Stimulated activated CD4-positive, alpha-beta T cell treated with anti-CD3 and anti-CD28 coated beads, Interleukin-1b, Interleukin-23, amount 100 ng/mL, for 48 hours (primary cell): ENCODE measurements around the gene MCIDAS.

ENCODE experiments used
- DNase-seq: peaks from one replicate; pipeline ENCODE4 v3.0.0-alpha.2; 2020

Gene MCIDAS

DNA sequence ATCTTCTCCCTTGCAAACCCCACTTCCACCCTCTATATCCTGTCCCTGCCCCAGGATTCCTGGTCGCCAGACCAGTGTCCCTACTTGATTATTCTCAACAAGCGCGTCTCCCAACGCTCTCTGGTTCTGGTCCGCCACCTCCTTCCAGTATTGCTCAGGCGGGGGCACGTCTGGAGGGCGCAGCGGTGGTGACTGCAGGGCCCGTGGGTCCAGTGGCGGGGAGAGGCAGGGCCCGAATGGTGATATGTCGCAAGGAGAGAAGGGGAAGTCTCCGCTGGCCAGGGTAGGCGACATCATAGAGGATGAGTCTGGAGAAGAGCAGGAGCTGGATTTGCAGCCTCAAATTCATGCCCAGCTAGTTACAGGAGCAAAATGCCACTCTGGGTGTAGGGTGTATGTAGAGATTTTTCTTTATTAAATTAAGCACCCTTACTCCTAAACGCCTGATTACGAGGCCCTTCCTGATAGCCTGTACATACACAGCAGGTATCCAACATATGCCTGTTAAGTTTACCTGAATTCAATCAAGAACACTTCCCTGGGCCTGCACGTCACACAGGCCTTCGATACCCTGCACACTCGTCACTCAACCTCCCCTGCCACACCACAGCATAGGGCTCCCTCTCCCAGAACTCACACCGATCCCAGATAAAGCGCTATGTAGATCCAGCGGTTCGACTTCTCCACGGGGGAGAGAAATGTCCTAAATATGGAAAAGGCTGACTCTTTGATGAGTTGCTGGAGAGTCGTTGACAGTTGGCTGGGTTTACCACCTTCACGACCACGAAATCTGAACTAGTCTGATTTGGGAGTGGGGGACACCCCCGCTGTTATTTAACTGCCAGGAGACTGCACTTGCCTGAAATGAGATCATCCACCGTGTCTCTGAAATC, 4.8 kb downstream of the MCIDAS start:
- DNase-seq: no peak

DNA sequence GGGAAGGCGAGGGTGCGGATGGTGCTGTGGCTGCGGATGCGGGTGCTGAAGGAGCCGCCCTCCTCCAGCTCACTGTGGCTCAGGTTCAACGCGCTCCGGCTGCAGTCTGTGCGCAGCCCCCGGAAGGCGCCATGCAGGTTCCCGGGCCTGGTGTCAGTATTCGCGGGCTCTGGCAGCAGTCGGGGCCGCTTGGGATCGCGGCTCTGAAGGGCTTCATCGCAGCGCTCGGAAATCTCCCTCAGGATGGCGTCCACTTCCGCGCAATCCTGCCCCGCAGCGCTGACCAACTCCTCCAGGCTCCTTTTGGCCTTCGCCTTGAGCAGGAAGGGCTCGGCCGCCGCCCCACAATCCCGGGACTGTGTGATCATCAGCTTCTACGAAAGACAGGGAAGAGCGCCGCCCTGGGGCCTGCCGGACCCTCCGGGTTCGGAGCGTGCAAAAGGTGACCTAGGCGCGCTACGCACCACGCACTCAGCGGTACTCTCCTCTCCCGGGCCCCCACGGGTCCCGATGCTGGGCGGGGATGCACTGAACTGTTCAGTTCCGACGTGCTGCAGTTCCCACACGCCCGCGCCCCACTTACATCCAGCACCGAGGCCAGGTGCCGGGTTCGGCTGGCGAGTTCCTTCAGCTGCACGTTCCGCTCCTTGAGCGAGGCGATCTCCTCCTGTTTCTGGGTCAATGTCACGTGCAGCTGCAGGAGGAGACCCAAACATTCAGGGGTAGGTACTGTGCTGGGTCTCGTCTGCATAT, 6.5 kb downstream of the MCIDAS start:
- DNase-seq: no peak

DNA sequence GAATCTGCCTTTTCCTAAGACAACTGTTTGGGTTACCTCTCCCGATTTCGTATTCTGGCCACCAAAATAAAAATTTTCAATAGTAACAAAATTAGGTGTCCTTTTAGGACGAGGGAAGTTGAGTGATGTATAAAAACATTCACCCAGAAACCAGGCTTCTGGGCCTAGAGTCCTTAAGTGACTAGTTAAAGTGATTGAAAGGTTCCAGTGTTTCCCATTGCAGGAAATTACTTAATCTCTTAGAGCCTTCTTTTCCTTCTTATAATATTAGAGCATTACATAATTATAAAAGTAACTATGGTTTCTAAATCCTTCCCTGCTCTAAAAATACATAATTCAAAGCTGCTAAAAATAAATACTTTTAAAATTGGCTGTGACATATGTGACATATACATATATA, 7.3 kb downstream of the MCIDAS start:
- no peak for DNase-seq

DNA sequence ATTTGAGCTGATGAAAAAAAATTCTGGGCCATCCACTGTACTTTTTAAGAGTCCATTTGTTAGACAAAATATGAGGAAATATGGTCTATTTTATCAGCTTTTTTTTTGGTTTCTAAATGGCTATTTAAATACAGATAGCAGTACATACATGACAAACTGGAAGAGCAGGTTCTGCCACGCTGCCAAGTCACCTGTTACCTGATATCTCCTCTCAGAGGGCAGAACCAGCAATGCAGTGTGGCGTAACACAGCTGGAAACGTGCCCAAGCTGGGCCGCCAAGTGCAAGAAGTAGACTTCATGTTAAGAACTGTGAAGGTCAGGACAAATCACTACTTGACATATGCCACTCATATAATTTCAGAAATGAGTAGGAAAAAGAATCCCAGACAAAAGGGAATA, 8.1 kb downstream of the MCIDAS start:
- DNase-seq: no peak

DNA sequence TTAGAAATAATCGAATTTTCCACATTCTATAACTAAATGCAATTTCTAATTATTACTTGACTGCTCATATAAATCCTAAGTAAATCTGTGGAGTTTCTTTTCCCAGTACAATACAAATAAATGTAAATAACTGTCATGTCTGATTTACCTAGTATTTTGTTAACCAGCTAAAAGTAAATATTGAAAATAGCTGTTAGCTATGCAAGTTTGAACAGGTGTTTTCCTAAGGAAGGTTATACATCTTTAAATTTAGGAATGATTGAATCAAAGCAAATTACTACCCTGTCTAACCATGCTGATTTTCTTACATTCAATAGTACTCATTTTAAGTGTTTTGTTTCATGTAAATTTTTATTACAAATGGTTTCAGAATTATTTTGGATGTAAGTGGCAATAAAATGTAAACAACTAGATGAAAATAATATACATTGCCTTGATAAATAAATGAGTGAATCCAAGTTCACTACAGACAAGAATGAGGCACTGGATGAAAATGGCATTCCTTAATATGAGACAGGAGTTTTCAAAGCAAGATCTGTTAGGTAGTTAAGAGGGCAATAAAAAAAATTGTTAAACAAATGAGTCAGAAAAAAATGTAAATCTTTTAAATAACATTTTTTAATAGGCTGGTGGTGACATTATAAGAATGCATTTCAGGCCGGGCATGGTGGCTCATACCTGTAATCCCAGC, 15.8 kb downstream of the MCIDAS start:
- DNase-seq: no peak

DNA sequence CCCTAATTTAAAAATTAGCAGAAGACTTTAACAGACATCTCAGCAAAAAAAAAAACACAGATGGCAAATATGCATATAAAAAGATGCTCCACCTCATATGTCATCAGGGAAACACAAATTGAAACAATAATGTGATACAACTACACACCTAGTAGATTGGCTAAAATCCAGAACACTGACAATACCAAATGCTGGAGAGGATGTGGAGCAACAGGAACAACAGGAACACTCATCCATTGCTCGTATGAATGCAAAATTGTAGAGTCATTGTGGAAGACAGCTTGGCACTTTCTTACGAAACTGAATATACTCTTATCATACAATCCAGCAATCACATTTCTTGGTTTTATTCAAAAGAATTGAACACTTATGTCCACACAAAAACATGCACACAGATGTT, 22.1 kb downstream of the MCIDAS start:
- no peak for DNase-seq

DNA sequence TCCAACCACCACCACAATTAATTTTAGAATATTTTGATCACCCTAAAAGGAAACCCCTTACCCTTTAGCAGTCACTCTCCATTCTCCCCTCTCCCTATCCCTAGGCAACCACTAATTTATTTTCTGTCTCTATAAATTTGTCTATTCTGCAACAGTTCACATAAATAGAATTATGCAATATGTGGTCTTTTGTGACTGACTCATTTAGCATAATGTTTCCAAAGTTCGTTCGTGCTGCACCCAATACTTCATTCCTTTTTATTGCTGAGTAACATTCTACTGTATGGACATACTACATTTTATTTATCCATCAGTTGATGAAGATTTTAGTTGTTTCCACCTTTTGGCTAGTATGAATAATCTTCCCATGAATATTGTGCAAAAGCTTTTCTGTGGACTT, 36.0 kb downstream of the MCIDAS start:
- DNase-seq: no peak

DNA sequence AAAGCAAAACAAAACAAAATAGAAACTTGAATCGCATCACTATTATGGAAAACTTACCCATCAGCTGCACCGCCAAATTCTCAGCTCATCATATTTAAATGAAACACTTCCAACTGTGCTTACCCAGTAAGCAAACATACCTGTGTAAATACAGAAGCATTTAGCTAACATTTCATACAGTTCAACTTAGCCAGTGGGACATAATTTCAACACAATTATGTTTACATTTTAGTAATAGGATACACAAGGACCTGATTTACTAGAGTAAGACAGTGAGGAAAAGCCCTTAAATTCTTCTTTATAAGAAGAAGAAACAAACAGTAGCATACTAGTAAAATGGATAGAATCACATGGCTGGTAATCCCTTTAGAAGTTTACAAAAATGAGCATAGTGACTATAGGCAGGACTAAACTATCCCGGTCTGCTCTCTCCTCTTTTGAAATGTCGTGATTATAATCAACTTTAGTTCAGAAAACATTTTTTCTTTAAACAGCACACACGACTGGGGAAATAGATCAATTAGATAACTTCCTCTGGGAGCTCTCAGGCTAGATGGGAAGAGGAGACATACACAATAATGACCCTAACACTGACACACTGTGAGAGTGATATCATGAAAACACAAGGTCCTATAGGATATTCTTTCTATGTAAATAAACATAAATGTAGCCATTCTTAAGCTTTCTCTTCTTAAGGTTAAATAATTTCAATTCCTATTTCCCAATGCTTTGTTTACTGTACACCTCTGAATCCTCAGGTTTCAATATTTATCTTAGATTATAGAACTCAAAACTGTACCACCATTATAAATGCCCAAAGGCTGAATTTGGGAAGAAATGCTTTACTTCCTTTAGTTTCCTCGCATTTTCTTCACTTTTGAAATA, 38.2 kb downstream of the MCIDAS start:
- no peak for DNase-seq

DNA sequence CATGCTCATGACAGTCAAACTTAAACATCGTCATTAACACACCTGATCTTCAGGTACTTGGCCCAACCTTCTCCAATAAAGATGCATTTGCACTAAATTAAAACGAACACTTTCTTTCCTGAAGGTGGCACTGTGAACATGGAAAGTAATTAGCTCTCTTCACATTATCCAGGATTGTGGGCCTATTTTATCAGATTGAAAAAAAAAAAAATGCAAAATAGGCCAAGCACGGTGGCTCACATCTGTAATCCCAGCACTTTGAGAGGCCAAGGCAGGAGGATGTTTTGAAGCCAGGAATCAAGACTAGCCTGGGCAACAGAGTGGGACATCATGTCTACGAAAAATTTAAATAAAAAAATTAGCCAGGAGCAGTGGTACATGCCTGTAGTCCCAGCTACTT, 39.7 kb downstream of the MCIDAS start:
- DNase-seq: no peak

DNA sequence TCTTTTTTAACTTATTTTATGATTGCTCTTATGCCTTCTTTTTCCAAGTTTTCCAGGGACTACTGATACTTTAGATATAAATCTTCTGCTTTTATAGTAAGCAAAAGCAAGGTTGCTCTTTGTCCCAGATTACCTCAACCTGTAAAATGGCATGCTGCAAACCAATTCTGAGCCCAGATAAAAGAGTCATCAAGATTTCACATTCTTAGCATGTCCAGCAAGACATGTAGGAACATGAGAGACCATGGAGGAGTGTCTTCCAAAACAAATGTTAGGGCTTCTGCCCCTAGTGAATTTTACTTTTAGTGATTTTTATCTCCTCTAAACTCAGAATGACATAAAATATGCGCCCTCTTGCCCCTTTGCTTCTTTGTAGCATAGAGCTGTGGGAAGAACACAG, 47.1 kb downstream of the MCIDAS start:
- DNase-seq: no peak

DNA sequence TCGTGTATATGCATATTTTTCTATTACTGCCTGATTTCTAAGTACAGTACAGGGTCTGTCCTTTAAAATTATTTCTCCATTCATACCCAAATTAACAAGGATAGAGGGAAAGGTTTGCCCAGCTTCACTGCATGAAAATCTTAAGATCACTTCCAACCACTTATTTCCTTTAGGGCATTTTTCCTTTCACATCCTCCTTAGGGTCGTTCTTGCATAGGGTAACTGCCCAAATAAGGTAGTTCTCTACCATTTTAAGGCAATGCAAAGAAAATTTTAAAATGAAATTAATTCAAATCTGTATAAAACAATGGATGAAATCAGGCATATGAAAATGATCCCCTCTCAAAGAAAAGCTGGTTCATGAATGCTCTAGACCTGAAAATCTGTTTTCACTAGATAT, 50.0 kb downstream of the MCIDAS start:
- DNase-seq: no peak

DNA sequence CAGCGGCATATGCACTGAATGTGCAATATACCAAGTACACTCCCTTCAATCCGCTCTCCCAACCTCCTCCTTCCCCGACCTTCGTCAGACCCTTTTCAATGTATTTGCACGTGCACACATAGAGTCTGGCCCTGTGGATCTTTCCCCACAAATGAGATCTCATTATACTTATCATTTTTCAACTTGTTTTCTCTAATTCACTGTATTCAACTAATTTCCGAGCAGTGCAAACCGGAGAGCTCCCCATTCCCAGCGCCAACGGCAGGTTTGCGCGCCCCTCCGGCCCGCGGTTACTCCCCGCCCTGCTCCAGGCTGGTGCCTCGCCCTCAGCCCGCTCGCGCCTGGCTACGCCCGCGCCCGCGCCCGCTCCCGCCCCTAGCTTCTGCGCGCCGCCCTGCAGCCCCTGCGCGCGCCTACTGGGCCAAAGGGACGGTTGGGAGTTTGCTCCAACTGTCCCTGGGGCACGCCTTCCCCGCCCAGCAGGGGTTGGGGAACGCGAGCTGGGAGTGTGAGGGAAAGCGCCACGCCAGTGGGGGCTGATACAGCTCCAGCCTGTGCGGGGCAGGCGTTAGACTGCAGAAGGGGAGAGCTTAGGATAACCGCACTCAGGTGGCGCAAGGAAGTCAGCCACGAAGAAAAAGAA, 50.8 kb downstream of the MCIDAS start:
- peak; percentile 10 for DNase-seq

DNA sequence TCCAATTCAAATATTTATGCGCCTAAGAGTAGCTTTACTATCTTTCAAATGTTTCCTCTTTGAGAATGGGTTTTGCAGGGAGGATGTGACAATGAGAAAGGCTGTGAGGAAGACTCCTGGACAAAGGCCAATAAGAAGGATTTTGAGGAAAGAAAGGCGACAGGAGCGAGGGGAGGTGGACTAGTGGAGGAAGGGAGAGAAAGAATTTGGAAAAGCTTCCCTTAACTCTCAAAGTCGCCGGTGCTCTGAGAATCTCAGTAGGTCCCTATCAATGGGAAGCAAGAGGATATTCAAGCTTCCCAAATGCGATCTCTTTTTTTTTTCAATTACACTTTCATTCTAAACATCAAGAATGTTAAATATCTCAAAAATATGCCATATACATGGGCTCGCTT, 51.3 kb downstream of the MCIDAS start:
- no peak for DNase-seq

DNA sequence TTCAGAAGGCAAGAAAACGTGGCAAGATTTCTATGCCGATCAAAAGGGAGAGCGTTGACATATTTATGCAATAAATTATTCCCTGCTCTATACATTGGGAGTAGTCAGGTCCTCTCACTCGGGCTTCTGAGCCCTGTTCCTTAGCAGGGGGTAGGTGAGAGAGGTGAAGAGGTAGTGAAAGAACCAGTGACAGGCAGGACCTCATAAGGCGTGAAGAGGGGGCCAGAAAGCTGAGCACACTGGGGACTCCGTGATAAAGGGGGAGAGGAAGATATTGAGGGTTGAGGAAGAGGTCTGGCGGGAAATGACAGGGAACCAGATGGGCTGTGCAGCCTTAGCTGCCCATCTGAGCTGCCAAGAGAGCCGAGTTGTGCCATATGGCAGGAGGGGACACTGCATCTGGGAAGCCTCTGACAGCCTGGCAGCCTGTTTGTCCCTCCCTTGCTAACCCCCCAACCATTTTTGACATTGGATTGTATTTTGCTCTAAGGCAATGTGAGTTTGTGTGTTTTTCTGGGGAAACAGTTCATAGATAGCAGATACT, 53.4 kb downstream of the MCIDAS start:
- DNase-seq: no peak

DNA sequence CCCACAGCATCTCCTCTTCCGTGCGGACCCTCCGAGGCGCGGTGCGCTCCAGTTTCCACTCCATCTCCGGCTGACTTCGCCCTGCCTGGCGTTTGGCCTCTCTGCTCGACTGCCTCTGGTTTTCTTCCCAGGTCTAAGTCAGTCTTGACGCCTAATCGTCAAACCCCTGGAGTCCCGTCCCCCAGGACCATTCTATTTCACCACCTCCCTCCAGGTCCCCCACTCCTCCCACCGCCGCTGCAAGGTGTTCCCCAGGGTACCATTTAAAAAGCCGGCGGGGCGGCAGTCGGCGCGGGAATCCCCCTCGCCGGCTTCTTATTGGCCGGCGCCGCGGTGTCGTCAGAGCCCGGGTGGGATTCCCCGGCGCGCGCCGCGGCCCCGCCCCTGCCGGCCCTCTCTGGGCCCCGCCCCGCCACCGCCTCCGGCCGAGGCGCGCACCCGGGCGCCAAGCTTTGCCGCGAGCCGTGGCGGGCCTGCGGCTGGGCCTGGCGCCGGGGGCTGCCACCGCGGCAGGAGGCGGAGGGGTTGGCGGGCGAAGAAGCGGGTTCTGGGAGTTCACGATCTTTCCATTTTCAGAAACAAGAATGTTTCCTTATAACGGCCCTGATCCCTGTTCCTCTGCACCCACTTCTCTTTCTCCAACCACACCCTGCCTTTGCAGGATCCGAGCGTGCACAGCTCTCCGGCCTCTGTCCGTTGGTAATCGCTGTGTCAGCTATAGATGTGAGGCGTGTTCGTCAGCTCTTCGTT, 54.0 kb downstream of the MCIDAS start, which contains the start of gene CDC20B:
CDC20B (minus strand) TSS at position 241 of the 750 bp plus-strand sequence; CDS start at position 64, 177 bp downstream.
- DNase-seq: peak; percentile 64

DNA sequence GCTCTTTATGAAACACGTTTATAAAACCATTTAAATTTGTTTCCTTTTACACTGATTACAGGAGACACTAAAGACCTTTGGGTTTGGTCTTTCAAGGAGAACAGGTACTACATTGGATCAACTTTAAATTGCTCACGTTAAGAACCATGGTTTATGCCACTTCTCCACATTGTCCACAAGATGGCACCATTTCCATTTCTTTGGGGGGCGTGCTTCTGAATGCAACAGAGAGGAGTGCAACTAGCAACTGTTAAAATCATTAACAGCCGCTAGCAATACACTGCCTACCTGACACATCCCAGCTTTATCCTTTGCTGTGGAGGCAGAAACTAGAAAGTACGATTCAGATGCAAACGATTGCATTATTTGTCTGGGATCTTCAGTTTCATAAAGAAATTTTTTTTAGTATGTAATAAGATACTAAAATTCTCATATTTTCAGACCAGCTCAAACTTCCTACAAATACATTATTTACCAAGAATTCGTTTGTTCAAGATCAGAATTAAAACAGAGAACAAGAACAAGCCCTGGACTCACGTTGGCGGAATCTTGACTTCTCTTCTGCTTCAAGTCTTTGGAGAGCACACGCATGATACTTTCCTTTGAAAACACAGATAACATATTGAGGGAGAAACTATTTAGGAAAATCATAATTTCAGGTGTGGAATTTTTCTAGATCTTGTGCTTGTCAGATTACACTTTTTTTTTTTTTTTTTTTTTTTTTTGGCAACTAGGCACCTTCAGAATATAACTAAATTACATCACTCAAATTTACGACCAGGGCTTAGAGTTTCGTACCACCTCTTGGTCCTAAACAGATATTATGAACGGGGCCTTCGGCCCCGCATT, 54.8 kb downstream of the MCIDAS start:
- DNase-seq: peak; percentile 65

DNA sequence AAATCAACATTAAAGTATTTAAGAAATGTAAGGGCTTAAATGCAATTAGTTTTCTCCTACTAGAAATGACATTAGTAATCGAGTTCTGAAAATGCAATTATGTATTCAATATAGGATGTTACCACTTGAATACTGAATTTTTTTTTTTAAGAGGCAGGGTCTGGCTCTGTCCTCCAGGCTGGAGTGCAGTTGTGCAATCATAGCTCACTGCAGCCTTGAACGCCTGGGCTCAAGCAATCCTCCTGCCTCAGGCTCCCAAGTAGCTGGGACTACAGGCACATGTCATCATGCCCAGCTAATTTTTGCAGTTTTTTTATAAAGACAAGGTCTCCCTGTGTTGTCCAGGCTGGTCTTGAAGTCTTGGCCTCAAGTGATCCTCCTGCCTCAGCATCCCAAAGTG, 55.6 kb downstream of the MCIDAS start:
- DNase-seq: no peak
